UCSD-AML1 (cell line): ENCODE measurements around the gene ZNF678.

ENCODE experiments used
- DNase-seq: peaks from one replicate; lab custom pipeline; 2025; ENCODE audit not compliant: unreplicated experiment; lab: John Stamatoyannopoulos, UW

The ZNF678 gene

DNA sequence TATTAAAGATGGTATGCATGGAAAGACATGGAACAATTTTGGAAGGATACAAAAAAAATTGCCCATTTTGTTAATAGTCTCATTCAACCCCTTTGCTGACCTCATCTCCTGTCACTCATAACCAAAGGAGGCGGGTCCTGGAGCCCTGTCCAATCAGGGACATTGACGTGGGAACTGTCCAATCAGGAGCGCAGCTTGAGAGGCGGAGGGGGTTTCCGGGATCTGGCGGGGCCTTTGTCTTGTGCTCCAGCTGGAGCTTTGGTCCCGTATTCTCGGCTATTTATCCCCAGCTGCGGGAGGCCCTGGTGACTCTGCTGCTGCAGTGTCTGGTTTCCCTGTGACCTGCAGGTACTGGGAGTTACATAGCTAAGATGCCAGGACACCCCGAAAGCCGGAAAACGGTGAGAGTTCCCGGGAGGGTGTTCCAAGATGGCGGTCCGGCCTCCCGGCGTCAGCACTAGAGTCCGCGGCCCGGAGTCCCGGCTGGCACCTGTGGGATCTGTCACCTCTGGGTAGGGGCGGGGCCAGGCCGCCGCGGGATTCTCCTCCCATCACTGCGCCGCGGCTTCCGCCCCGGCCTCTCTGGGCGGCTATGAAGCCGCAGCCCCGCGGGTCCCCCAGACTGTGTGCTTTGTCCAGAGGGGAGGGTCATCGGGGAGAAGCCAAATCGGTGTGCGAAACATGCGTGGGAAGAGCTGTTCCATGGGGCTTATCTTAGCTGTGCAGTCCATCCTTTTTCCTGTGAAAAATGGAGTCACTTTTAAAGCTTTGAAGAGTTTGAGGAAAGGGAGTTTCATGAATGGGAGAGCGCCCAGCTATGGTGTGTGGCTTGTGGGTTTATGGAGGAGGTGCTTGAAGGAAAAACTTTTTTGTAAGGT is at the start of gene ZNF678:
TSS of gene ZNF678 (plus strand) at position 233 of the 878 bp plus-strand sequence. CDS start 87,436 bp downstream, outside the sequence.
- peak; percentile 83 for DNase-seq

DNA sequence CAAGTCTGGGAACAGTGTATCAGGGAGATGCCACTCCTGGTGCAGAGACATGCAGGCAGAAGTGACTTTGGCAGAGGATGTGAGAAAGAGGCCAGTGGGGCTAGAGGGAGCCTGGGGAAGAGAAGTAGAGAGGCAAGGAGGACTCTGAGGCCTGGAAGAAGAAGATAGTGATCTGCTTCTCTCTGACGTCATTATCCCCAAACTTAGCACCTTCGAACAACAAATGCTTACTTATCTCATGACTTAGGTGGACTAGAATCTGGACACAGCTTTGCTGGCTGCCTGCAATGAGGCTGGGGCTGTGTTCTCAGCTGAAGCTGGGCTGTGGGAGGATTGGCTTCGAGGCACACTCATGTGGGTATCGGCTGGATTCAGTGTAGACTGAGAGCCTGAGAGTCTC is 44.5 kb upstream of the ZNF678 start:
- DNase-seq = no peak

DNA sequence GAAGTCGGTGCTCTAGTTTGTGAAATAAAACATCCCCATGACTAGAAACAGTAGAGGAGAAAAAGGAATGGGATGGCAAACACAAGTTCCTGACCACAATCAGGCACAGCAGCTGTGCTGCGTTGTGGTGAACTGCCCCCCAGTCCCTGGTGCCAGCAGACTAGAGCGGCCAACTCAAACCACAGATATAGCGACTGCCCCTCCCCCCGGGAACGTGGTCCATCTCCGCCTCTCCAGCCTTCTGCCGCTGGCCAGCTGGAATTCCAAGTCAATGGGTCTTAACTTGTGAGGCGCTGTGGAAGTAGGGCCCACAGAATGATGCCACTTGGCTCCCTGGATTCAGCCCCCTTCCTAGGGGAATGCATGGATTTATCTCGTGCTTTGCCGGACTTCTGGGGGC is 41.6 kb upstream of the ZNF678 start:
- no peak for DNase-seq

DNA sequence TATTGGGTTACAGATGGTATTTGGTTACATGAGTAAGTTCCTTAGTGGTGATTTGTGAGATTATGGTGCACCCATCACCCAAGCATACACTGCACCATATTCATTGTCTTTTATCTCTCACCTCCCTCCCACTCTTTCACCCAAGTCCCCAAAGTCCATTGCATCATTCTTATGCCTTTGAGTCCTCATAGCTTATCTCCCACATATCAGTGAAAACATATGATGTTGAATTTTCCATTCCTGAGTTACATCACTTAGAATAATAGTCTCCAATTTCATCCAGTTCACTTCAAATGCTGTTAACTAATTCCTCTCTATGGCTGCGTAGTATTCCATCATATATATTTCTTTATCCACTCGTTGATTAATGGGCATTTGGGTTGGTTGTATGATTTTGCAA is 36.8 kb upstream of the ZNF678 start:
- no peak for DNase-seq

DNA sequence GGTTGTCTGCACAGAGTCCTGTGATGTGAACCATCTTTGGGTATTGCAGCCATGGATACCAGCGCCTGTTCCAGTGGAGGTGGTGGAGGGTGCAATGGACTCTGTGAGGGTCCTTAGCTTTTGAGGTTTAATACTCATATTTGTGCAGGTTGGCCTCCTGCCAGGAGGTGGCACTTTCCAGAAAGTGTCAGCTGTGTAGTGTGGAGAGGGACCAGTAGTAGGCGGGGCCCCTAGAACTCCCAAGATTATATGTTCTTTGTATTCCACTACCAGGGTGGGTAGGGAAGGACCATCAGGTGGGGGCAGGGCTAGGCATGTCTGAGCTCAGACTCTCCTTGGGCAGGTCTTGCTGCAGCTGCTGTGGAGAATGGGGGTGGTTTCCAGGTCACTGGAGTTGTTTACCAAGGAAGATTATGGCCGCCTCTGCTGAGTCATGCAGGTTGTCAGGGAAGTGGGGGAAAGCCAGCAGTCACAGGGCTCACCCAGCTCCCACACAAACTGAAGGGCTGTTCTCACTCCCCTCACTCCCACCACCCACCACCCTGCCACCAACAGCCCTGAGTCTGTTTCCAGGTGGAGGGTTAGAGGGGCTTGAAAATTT is 31.2 kb upstream of the ZNF678 start:
- DNase-seq = no peak

DNA sequence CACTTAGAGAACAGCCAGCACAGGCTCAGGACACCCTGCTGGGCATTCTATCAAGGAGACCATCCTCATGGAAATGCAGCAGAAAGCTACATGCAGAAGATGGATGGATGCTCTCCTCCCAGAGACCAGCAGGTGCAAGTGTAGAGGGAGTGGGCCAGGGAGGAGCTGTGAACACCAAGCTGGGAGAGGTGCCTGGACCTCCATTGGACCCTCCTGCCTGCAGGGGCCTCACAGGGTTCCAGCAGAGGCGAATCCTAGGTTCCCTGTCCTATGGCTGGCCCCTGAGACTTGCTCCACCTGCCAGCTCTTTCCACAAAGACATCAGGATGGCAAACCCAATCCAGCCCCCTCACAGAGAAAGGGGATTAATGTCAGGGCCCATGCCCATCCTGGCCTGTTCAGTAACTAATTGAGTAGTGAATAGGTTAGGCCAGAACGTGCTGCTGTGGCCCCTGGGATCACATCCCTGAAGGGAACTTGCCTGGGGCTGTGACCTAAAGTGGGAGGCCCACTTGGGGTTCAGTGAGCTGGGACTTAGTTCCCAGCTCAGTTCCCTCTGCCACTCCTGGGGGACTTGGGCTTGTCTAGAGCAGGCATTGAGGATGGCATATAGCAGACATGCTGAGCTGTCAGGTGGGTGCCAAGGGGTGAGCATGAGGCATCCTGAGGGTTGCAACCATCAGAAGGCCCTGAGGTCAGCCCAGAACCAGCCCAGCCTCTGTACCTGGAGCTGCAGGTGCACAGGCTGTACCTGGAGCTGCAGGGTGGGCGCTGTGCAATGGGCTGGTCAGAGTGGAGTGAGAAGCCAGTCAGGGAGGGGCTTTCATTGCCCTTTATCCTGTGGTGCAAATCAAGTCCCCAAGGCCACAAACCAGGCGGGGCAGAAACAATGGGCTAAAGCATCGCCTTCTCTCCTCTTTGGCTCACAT is 22.9 kb upstream of the ZNF678 start:
- no peak for DNase-seq

DNA sequence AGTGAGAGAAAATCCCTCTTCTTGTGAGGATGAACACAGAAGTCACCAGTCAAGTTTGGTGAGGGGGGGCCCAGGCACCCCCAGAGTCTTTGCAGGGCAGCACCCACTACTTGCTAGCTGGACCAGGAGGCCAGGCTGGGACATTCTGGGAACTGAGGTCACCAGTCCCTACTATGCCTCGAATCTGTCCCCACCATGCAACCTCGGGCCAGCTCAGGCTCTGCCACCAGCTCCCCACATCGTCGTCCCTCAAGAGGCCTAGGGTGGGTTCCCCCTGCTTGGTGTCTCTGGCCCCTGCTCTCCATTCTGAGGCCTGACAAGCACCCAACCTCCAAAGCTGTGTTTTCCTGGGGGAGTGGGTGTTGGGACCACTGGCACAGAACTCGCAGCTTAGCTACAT is 22.2 kb upstream of the ZNF678 start:
- DNase-seq = no peak

DNA sequence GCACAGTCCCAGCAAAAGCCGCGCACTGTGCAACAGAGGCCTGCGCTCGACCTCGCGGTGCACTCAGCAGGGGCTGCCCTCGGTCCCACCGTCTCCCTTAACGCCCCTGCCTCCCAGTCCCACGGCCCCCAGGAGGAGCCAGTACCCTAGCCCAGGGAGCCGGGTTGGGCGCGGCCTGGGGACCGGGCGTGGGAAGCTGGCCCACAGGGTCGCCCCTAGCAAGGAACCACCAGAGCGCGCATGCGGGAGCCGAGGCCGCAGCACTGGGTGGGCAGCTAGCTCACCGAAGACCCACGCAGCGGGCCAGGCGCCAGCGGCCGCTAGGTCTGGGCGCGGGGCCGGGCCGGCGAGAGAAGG is 21.6 kb upstream of the ZNF678 start:
- no peak for DNase-seq

DNA sequence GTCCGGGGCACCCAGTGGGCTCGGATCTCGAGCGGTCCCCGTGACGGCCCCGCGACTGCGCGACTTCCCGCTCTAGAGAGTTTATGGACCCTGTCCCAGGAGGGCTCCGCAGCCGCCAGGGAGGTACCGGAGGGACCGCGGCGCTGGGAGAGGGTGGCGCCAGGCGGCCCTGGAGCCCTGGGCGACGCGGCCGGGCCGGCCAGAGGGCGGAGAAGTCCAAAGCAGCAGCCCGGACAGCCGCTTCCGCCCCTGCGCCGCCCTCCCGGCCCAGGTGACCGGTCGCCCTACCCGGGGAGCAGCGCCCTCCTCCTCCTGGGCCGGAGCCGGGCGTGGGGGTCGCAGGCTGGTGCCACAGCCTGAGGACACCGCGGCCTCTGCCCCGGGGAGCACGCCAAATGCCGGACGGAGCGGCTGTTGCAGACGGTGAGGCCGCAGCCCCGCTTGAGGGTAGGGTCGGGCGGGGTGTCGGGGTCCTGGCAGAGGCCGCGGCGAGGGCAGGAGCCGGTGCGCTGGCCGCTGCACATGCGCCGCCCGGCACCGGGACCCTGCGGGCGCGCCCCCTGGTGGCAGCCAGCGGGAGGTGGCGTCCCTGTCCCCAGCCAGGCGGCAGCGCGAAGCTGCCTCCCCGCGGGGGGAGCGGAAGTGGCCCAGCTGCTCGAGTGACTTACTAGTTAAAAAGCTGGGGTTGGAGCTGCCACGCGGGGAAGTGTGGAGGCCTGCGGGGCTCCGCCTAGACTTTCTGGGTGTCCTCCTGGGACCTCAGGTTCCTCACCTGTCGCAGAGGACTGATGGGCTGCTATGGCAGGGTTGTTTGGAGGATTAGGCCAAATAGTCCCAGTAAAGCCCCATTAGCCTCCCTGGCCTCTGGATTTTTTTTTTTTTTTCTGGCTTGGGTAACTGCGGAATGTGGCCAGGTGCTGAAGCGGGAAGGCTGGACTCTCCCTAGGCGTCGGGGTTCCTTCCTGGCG is 20.9 kb upstream of the ZNF678 start:
- DNase-seq = no peak

DNA sequence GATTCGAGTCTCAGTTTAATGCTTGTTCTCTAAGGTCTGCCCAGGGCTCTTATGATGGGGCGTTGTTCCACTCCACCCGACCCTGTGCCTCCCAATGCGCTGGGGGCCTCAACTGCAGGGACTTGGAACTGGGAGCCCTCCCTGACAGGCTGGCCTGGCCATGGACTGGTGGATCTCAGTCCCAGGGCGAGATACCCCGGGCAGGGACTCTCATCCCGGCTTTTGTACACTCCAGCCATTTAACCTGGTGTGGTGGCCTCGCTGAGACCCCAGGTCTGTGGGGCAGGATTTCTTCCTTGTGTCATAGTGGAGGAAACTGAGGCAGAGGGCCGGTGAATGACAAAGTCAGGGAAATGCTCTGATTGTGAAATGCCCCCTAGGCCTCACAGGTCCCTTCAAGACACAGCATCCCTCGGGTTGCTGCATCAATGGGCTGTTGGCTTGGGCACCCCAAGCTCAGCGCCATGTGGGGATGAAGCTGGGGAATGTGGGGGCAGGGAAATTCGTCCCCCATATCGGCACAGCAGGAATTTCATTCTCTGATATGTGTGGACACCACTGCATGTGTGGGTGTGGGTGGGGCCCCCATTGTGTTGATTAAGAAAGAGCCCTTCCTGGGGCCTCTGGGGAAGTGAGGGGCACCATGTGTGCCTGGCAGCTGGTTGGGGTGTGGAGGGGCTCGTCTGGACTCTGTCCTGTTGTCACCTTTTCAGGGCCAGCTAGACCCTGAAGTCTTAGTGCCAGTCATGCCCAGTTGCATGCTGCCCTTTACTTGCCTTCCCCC is 19.9 kb upstream of the ZNF678 start:
- no peak for DNase-seq

DNA sequence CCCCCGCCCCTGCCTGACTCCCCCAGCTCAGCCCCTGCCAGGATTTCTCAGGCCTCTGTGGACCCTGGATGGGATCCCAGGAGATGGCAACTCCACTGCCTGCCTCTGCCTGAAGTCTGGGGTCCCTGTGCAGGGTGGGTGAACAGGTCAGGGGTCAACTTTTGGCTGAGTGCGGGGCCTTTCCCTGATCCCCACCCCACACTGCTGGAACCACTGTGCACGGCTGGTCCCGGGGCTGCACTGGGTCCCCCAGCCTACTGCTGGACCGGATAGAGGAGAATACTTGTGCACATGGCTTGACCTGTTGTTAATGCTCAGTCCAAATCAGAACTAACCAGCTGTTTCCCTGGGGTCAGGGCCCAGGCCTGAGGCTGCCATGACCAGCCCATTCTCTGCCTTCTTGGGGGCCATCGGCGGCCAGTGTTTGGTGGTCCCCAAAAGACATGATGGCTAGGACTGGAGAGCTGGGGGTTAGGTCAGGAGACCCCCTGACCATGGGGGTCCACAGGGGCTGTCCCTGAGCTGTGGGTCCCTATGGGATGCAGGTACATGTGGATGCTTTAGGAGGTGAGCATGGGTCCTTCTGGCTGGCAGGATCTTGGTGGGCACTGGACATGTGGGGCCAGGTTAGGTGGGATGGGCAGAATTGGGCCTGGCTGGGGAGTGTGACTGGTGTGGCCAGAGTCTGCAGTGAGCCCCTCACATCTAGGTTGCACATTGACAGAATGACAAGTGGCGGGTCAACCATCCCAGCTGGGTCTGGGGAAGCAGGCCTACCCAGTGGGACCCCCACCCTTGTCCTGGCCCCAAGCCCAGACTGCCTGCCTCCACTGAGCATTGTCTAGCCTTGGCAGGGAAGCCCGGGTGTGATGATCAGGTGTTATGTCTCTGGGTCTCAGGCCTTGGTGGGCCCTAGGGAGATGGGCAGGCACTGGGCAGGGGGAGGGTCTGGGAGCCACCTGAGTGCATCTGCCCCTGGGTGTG is 19.0 kb upstream of the ZNF678 start:
- no peak for DNase-seq

DNA sequence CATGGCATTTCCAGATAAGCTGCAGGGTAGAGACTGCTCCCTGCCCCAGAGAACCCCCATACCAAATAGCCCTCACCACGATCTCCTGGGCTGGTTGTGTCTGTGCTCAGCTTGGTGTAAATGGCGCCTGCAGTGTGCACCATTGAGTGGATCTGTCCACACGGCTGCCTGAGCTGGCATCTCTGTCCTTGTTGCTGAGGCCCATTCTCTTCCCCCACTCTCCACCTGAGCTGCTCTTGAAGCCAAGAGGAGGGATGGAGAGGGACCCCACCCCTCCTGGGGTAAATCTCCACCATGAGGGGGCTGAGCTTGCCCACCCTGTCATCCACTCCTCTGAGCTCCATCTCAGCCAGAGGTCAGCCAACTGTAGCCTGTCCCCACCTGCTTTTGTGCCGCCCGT is 18.0 kb upstream of the ZNF678 start:
- DNase-seq = no peak

DNA sequence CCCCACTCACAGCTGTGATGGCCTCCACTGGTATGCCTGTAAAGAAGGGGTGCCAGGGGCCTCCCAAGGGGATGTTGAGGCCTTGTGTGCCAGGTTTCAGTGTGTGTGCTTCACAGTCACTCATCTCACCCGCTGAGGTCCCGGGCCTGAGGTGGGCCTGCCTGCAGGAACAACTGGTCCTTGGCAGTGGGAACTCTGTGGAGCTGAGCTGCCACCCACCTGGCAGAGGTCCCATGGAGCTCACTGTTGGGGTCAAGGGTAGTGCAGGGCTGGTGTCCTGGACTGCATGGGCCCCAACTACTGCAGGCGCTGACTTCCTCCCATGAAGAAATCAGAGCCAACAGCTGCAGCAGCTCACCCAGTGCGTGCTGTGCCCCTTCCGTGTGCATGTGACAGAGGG is 17.3 kb upstream of the ZNF678 start:
- DNase-seq = no peak

DNA sequence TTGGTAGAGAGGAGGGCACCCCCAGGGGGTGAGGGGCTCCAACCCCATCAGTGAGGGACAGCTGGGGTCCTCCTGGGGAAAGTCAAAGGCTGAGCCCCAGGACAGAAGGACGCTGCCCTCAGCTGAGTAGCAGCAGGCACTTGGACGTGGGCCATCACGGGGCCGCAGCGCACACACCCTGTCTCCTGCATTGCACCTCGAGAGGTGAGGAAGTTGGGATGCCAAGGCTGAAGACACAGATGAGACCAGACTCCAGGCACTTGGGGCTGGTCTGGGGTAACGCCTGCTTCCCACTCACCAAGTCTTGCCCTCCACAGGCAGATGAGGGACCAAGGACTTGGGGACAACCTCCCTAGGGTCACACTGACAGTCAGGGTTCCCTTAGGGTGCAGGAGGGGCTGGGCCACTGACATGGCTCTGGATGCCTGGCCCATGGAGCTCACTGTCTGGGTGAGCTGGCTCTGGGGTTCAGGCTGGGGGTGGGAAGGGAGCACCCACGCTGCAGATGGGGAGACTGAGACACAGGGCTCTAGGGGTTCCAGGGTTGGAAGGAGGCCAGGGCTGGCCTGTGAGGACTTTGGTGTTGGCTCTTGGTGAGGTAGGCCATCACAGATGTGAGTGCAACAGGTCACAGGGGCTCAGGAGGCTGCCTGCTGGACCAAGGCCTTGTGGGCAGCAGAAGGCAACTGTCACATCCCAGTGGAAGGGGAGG is 16.6 kb upstream of the ZNF678 start:
- DNase-seq = no peak

DNA sequence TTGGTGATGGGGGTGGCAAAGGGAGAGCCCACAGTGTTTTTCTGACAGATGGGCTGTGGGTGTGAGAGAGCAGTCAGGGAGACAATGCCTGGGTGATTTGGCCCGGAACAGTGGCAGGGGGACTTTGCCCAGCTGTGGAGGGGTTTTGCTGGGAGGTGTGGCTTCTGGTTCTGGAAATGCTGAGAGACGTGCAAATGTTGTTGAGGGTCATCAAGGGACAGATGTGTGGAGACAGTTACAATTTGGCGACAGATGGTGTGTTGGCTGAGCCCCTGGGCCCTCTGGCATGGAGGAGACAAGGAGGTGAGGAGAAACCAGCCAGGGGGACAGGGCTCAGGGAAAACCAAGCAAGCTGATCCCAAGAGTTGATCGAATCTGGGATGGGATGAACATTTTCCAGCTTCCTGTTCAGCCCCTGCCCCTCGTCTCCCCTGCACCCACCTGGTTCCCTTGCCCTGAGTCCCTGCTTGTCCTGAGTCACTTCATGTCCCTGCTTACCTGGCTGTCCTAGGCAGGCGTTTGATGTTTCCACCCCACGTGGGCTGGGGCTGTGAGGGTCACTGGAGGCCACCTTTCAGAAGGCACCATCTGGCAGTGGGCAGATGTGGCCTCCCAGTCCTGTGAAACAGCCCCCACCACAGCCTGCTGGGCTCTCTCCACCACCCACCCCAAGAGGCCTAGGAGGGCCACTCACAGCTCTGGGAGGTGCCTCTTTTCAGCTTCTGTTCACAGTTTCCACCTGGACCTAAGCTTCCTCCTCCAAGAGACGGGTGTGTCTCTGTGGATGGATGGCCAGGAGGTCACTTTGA is 15.8 kb upstream of the ZNF678 start:
- DNase-seq = no peak

DNA sequence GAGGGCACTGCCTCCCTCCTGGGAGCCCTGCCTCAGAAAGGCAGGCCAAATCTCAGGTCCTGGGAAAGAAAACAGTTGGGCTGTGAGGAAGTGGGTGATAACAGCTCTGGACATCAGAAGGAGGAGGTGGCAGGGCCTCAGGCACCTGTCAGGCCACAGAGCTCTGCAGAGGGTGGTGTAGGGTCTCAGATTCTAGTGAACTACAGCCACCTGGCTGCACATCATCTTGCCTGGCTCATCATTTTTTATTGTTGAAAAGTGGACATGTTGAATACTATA is 15.3 kb upstream of the ZNF678 start:
- no peak for DNase-seq

DNA sequence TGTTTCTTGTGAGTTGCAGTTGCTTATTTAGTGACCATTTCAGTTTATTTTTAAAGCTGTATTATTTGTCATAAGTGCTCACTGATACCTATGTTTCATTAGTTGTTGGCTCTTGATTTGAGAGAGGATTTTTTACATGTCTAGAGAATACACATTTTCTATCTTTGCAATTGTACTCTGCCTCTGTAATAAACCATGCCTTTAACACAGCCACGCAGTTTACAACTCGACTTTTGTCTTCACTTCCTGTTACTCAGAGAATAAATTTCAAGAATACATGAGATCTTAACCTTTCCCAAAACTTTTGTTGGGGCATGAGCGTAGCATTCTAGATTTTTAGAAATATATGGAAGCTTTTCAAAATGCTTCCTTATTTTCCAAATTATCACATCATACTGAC is 14.9 kb upstream of the ZNF678 start:
- no peak for DNase-seq
